GM21447 (cell line): ENCODE data around the gene GPLD1.
"Not testable (repeated sequence)": the region's sequence is repeated elsewhere in the genome, so short reads cannot be mapped to it uniquely, and the experiment has no call there.

Experiments
- ATAC-seq: cut with Tn5 transposase; IDR thresholded peaks from one replicate; pipeline ENCODE4 v1.9.1; 2021; ENCODE audit not compliant: unreplicated experiment

GPLD1 gene

GRCh38 chr6:24489470-24489869 is at the start of gene GPLD1:
TSS of gene GPLD1 (minus strand) at chr6:24489578. CDS start at chr6:24489511, 67 bp downstream.
- no peak for ATAC-seq

- no peak for ATAC-seq
Measured at GRCh38 chr6:24537771-24538385, 48.5 kb upstream of the GPLD1 start.

- ATAC-seq: no peak
Measured at GRCh38 chr6:24537082-24537699, 47.8 kb upstream of the GPLD1 start.

- no peak for ATAC-seq
Measured at GRCh38 chr6:24536466-24536865, 47.1 kb upstream of the GPLD1 start.

- no peak for ATAC-seq
Measured at GRCh38 chr6:24535210-24535609, 45.8 kb upstream of the GPLD1 start.

GRCh38 chr6:24534329-24534728 is 45.0 kb upstream of the GPLD1 start:
- ATAC-seq: no peak

GRCh38 chr6:24529985-24530384 is 40.6 kb upstream of the GPLD1 start:
- no peak for ATAC-seq

GRCh38 chr6:24524805-24525204 is 35.4 kb upstream of the GPLD1 start:
- no peak for ATAC-seq

GRCh38 chr6:24524329-24524728 is 35.0 kb upstream of the GPLD1 start:
- ATAC-seq: no peak

GRCh38 chr6:24522228-24523176 is 33.1 kb upstream of the GPLD1 start:
- peak; percentile 36 for ATAC-seq

GRCh38 chr6:24520929-24521546 is 31.7 kb upstream of the GPLD1 start:
- ATAC-seq: peak; percentile 27

GRCh38 chr6:24517659-24518543 is 28.5 kb upstream of the GPLD1 start:
- peak; percentile 79 for ATAC-seq

- no peak for ATAC-seq
Measured at GRCh38 chr6:24513602-24514001, 24.2 kb upstream of the GPLD1 start.

GRCh38 chr6:24511976-24512375 is 22.6 kb upstream of the GPLD1 start:
- ATAC-seq: not testable (repeated sequence)

GRCh38 chr6:24506814-24507520 is 17.6 kb upstream of the GPLD1 start:
- no peak for ATAC-seq

- ATAC-seq: no peak
Measured at GRCh38 chr6:24504649-24505586, 15.5 kb upstream of the GPLD1 start.

- ATAC-seq: no peak
Measured at GRCh38 chr6:24504287-24504648, 14.9 kb upstream of the GPLD1 start.

- ATAC-seq: no peak
Measured at GRCh38 chr6:24501914-24502313, 12.5 kb upstream of the GPLD1 start.

- no peak for ATAC-seq
Measured at GRCh38 chr6:24501374-24501773, 12.0 kb upstream of the GPLD1 start.
